ENCODE measurements around the gene BBS2.

DNA sequence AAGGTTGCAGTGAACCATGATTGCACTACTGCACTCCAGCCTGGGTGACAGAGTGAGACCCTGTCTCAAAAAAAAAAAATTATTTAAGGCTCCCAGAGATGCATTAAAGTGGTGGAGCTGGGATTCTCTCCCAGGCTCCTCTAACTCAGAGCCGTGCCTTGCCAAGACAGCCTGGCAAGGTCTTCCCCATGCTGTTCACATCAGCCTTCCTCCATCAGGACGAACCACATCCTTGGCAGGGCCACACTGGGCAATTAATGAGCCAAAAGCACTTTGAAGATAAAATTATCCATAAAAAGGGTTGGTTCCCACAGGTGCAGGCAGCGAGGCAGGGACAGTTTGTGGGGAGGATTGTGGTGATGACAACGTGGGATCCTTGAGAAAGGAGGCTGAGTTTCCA is 19.8 kb upstream of the BBS2 start:
- TF ChIP-seq, protein P1, sequence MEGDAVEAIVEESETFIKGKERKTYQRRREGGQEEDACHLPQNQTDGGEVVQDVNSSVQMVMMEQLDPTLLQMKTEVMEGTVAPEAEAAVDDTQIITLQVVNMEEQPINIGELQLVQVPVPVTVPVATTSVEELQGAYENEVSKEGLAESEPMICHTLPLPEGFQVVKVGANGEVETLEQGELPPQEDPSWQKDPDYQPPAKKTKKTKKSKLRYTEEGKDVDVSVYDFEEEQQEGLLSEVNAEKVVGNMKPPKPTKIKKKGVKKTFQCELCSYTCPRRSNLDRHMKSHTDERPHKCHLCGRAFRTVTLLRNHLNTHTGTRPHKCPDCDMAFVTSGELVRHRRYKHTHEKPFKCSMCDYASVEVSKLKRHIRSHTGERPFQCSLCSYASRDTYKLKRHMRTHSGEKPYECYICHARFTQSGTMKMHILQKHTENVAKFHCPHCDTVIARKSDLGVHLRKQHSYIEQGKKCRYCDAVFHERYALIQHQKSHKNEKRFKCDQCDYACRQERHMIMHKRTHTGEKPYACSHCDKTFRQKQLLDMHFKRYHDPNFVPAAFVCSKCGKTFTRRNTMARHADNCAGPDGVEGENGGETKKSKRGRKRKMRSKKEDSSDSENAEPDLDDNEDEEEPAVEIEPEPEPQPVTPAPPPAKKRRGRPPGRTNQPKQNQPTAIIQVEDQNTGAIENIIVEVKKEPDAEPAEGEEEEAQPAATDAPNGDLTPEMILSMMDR (IDR thresholded peaks at IDR 0.05): no peak
- no peak for TF ChIP-seq POLR2A (IDR thresholded peaks at IDR 0.05)

All from tibial nerve (tissue), 3 donors.